Sigmoid colon (tissue), 3 donors: ENCODE results near the gene LAMA3.

ENCODE experiments used
- CTCF ChIP-seq, 4 experiments: fragments of 450-650 bp in 3 of 4; fragments of 200-600 bp in 1 of 4; IDR thresholded peaks; one replicate each; pipeline ENCODE4 v1.5.1; 2016 to 2019; ENCODE audit warnings: antibody characterized with exemption in 4 of 4, mild to moderate bottlenecking in 3 of 4, moderate library complexity in 2 of 4
- POLR2A ChIP-seq, 2 donors: fragments of 450-650 bp; IDR thresholded peaks; one replicate each; pipeline ENCODE4 v1.6.1; 2016; ENCODE audit warnings: antibody characterized with exemption in 2 of 2, mild to moderate bottlenecking in 2 of 2, moderate library complexity in 2 of 2

- no peak for TF ChIP-seq CTCF (IDR thresholded peaks at IDR 0.05)
- no peak for TF ChIP-seq POLR2A (IDR thresholded peaks at IDR 0.05)
Observed at GRCh38 chr18:23857164-23857552, 167.9 kb downstream of the LAMA3 start.
